Hematopoietic multipotent progenitor cell treated with erythropoietin and hydrocortisone succinate and interleukin-3 and kit ligand, for 4 days (in vitro differentiated cells): ENCODE results near the gene KNSTRN.
A peak's percentile ranks its signal among the peaks of the same experiment; 100 is the strongest.

ENCODE experiments used
- DNase-seq: peaks from one replicate; pipeline ENCODE4 v3.0.0-alpha.2; 2015

The KNSTRN gene

DNA sequence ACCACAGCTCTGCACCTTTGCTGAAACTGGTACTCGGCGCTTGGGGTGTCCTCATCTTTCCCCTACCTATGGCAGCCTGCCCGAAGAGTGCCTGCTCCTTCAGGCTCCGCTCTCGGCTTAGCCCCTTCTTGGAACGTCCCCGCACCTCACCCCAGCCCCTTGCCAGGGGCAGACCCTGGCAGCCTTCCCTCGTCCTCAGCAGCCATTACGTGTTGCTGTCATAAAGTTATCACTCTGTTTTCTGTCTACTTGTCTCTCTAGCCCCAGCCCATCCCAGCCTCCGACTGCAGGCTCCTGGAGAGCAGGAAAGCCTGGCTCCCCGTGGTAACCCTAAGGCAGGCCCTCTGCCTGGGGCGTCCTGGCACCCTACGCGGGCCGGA lies 53.2 kb downstream of the KNSTRN start:
- DNase-seq: no peak

DNA sequence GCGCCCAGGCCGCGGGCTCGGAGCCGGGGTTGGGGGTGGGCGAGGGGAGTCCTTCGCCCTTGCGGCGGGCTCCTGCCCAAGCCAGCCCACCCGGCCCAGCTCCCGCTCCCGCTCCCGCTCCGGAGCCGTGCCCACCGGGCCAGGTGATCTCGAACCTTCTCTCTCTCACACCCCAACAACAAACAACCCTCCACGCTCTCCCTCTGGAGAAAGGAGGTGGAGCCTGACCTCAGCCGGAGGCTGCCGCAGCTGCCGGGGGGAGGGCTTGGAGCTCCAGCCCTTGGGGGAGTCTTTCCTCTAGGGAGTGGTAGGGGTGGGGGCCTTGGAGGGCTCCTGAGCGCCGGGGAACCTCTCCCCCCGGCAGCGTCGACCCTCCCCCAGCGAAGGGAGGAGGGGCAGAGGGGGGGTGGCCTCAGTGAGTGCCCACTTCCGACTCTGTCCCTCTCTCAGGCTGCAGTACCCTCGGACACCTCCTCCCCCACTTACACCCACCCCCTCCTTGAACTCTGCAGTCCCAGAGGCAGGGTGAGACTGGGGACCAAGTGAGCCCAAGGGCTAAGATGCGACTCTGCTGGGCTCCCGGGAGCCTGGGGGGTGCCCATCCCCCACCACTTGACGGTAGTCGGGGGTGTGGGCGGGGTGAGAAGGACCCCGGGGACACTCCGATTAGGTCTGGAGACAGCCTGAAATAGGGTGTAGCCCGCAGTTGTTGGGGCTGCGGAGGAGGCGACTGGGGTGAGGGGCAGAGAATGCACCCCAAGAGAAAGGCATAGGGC lies 53.8 kb downstream of the KNSTRN start:
- peak; percentile 55 for DNase-seq

DNA sequence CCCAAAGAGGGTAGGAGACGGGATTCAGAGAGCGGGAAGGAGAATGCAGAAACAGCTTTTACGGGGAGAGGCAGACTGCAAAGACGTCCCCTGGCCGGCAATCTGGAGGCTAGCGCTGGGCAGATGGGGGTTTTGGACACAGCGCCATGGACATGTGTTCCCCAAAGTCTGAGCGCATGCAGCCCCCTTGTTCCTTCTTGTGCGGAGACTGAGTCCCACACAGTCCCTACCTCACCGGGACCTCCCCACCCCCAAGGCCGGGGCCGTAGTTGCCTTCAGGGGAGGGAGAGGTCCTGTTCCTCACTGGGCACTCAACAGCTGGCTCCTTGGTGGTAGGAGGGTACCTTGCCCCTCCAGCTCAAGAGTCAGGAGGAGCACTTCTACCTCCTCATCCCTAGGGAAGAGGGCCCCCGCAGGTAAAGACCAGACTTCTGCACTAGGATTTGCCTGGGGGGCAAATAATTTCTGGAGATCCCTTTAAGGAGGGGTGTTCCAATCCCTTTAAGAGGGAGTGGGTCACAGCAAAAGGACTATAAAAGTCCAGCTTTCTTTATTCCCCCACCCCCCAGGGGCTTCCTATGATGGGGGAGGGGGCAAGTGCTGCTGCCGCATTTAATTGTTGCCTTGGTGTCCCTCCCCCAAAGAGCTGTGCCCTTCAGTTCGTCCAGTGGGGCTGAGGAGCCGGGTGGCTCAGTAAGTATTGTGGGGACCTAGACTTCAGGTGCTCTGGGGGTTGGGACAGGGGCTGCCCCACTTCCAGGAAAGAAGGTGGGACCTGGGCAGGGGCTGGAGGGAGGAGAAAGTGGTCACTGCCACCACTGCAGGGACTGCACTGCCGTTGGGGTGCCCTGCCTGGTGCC lies 54.6 kb downstream of the KNSTRN start:
- DNase-seq: no peak

DNA sequence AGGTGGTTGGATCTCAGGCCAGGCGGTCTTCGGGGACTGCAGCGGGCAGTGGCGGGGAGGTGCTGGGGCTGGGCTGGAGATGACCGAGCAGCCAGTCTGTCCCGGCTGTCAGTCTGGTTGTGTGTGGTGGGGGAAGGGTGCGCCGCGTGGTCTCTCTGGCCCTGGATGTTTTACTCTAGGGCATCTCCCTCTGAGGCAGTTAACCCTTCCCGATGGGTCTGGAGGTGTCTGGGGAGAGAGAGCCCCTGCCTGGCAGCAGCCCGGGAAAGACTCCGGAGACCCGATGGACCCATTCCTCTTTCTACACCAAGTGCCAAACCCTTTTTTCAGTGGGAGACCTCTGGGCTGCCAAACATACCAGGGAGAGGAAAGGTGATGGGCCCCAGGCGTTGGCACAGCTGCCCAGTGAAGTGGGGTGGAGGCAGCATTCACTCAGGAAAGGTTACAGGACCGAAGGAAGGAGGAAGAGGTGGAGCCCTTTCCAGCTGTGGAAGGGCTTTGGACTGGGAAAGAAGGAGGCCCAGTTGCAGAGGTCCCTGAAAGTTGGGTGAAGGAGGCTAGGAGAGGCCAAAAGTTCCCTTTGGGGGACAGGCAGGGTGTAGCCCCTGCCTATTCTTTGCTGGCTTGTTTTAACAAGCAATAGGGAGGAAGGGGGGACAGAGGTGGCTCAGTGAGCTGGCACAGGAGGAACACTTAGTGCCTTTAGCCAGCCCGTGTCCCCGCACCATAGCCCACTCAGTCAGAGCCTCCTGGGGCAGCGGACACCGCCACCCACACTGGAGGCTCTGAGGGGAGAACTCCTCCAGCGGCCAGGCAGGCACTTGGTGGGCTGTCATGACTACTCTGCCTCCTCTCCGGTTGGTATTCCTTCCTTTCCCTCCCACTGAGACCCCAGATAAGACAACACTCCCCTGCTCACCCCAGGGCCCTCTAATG lies 55.5 kb downstream of the KNSTRN start:
- no peak for DNase-seq

DNA sequence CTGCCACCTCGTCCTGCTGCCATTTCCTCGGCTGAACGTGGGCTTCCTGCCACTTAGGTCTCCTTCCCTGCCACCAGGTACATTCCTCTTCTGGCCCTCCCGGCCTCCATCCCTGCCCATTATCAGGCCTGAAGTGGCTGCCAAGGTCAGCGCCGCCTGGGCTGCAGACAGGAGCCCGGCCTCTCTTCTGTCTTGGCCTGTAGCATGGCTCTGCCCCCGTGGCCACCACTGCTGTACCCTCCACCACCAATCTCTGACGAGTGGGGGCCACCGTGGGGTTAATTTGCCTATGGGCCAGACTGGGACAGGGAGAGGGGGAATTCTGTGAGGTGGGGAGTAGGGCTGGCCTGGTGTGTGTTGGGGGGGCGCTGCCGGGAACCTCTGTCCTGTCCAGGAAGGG lies 56.2 kb downstream of the KNSTRN start:
- no peak for DNase-seq

DNA sequence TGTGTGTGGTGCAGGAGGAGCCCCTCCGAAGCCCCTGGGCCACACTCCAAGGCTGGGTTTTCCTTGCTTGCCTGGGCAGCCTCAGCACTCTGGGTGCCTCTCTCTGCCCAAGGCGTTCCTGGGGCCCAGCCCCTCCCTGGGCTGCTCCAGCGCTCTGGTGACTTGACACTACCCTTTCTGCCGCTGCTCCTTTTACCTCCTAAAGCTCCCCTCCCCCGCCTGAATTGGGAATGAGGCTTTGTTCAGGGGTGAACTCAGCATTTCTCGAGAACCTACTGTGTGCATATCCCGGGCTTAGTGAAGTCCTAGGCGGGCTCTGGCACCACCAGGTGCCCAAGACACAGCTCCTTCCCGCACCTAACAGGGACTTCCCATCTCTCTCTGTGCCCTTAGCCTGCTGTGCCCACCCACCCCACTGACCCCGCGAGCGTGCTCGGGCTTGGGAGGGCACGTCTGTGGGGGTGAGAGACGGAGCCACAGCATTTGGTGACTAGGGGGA lies 57.0 kb downstream of the KNSTRN start:
- peak; percentile 53 for DNase-seq

DNA sequence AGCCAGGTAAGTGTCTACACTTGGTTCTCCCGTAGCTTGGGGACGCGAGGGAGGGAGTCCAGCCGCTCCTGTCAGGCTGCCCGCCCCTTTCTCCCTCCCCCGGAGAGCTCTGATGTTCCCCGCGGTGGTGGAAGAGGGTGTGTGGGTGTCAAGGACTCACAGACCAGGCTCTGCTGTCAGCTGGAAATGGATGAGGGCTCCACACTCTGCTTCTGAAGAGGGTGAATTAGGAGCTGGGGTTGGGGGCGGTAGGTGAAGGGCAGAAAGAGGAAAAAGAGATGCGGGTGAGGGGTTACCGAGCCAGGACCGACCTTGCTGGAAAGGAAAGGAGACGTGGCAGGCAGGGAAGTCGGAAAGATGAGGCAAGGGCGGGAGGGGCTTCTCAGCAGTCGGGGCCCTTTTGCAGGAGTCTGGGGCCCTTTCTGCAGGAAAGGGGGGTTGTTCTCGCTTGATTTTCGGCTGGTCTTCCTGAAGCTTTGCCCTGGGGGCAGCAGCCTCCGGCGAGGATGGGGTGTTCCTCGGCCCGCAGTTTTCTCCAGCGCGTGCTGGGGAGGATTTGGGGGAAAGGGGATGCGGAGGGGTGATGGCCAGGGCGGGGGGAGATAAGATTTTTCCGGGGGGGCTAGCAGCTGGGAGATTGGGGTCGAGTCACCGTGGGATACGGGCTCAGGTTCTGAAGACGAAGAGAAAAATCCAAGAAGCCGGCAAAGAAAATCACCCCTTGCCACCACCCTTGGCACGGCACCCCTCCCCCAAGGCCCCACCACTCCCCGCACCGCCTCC lies 57.6 kb downstream of the KNSTRN start:
- peak; percentile 62 for DNase-seq

DNA sequence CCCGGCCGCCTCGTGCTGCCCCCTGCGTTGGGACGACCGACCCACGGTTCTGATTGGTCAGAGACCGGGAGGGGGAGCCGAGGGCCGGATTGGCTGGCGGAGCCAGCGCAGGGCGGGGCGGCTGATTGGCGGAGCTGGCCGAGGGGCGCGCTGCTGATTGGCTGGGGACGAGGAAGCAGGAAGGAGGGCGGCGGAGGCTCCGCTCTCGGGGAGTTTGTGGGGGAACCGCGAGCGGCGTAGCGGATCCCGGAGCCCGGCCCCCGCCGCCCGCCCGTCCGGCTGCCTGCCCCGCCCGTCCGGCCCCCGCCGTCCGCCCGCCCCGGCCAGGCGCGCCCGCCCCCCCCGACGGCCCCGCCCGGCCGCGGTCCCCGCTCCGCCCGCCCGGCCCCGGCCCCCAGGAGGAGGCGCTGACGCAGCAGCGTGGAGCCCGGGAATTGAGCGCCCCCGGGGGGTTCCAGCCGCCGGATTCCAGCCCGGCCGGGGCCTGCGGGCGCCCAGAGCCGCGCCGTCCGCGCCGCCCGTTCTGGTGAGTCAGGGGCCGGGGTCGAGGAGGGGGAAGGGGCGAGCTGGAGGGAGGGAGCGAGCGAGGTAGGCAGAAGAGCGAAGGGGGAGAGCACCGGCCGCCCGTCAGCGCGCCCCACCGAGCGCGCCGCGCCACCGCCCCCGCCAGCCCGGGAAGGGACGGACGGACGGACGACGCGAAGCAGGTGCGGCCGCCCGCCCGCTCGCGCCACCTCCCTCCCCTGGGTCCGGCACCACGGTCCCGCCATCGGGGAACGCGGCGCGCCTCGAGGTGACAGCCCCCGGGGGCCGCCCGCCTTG lies 58.4 kb downstream of the KNSTRN start, which contains the start of gene BAHD1:
BAHD1 (plus strand) TSS at position 211 of the 822 bp plus-strand sequence. CDS start 17,512 bp downstream, outside the sequence.
- DNase-seq: peak; percentile 99

DNA sequence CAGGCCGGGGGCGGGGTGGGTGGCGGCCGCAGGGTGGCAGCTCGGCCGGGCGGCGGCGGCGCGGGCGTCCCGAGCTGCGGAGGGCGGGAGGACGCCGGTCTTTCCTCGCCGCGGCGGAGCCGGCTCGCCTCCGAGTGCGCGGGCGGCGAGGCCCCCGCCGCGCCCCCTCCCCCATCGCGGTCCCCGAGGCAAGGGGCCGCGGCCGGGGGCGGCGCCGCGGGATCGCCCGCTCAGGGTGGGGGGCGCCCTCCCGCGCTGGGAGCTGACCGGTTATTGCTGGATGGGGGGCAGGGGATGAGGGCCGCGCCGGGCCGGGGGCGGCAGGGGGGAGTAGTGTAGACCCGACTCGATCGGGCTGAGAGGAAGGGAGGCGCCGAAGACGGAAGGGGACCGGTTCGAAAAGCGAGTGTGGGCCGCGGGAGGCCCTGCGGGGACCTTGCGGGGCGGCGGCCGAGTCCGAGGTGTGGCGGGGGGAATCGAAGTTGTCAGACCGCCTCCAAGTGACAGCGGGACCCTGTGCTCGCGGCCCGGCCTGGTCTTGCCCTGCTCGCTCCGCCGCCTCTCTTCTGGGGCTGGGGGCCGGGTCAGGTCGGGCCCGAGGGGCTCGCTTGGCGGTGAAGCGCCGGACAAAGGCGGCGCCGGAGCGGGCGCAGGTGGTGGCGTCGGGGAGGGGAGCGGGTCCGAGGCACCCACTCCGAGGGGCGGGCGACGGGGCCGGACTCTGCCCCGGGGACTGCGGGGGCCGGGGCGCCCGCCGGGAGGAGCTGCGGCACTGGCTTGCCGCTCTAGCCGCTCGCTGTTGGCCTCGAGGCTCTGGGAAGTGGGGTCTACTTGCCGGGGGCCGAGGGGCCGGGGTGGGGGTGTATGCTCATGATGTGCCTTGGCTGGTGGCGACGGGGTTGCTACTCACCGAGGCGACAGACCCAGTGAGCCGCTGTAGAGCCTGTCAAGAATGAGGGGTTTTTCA lies 59.3 kb downstream of the KNSTRN start:
- peak; percentile 54 for DNase-seq

DNA sequence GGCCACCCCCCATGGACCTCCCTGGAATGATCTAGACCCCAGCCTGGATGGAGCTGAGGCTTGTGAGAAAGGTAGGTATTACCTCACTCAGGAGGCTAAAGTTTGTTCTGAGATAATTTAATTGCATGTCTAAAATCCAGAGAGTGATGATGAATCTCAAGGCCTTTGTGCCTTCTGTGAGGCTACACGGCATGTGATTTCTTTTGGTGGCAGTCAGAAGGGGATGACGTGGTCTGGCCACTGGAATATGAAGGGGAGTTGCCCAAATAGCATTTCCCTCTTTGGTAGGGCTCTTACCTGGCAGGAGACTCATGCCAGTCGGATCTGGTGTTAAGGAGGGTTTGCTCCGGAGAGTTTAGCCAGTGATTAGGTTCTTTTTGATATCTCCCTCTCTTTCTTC lies 60.7 kb downstream of the KNSTRN start:
- no peak for DNase-seq

DNA sequence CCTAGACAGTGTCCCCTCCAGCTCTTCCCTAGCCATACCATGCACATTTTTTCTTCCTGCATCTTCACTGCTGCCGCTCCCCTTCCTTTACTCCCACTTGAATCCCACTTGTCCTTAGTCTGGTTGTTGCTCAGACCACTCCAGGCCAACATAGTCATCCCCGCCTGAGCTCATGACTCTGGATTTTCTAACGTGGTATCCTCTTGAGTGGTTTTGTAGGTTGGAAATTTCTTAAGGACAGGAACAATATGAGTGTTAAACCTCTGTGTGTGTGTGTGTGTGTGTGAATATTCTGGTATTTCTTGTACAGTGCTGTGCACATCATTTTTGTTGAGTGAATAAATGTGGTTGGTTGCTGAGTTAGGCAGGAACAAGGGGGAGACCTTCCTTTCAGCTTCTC lies 61.3 kb downstream of the KNSTRN start:
- DNase-seq: no peak
